ENCODE data around the gene MRPS27. TPM values are rescaled to one million over a fixed set of nuclear protein-coding genes. Genes with fewer than 3 reads are reported as not detected.
A peak's percentile ranks its signal among the peaks of the same experiment; 100 is the strongest.
"Not testable (repeated sequence)": the region's sequence is repeated elsewhere in the genome, so short reads cannot be mapped to it uniquely, and the experiment has no call there.

MRPS27 gene
- total RNA-seq, 2 donors from 2014 or later = 40.1 to 59.0 TPM

- TF ChIP-seq, protein P1, sequence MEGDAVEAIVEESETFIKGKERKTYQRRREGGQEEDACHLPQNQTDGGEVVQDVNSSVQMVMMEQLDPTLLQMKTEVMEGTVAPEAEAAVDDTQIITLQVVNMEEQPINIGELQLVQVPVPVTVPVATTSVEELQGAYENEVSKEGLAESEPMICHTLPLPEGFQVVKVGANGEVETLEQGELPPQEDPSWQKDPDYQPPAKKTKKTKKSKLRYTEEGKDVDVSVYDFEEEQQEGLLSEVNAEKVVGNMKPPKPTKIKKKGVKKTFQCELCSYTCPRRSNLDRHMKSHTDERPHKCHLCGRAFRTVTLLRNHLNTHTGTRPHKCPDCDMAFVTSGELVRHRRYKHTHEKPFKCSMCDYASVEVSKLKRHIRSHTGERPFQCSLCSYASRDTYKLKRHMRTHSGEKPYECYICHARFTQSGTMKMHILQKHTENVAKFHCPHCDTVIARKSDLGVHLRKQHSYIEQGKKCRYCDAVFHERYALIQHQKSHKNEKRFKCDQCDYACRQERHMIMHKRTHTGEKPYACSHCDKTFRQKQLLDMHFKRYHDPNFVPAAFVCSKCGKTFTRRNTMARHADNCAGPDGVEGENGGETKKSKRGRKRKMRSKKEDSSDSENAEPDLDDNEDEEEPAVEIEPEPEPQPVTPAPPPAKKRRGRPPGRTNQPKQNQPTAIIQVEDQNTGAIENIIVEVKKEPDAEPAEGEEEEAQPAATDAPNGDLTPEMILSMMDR (IDR thresholded peaks at IDR 0.05) = no peak
- Histone ChIP-seq H3K9me3 (no peaks in the 10 kb centered on the region), H3K36me3 (peaks cover 5% of the 10 kb centered on the region), H3K4me1 (peaks cover 0 to 35% of the 10 kb centered on the region in 2 donors), H3K4me3 (peak overlapping the region in 1 of 2 donors; percentile 25), H3K27ac (peak overlapping the region; percentile 65 to 71), H3K27me3 (no peaks in the 10 kb centered on the region)
- peak; percentile 87 for DNase-seq (ENCODE audit: low spot score)
Measured at GRCh38 chr5:72179028-72179815, 140.8 kb downstream of the MRPS27 start.

GRCh38 chr5:72177538-72177937, 142.5 kb downstream of the MRPS27 start:
- no peak overlapping the region for H3K4me3 ChIP-seq
- no peaks in the 10 kb centered on the region for H3K36me3 ChIP-seq
- no peak for DNase-seq (ENCODE audit: low spot score)
- peaks cover 0 to 24% of the 10 kb centered on the region in 2 donors for H3K4me1 ChIP-seq
- no peaks in the 10 kb centered on the region for H3K27me3 ChIP-seq
- H3K9me3 ChIP-seq = no peaks in the 10 kb centered on the region
- H3K27ac ChIP-seq = no peak overlapping the region
- TF ChIP-seq, protein P1 (IDR thresholded peaks at IDR 0.05) = no peak

DNA sequence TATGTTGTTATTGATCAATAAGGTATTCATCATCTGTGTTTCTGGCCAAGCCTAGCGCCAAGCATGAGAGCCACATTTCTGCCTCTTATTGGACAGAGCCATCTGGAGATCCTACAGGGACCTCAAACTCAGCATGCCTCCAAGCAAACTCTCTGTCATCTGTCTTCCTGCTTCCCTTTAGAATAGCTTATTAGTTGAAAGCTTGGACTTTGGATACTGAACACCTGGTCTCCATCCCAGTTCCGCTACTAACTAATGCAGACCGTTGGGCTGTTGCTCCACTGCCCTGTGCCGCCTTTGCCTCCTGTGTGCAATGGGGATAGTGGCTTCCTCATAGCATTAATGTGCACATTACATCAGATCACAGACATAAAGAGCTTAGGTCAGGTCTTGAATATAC, 147.3 kb downstream of the MRPS27 start:
- H3K9me3 ChIP-seq = no peaks in the 10 kb centered on the region
- no peak overlapping the region for H3K4me3 ChIP-seq
- DNase-seq (ENCODE audit: low spot score) = no peak
- H3K27ac ChIP-seq = peak overlapping the region; percentile 71 to 74
- TF ChIP-seq, protein P1 (IDR thresholded peaks at IDR 0.05) = no peak
- no peaks in the 10 kb centered on the region for H3K36me3 ChIP-seq
- peaks cover 0 to 19% of the 10 kb centered on the region in 2 donors for H3K4me1 ChIP-seq
- no peaks in the 10 kb centered on the region for H3K27me3 ChIP-seq

- H3K4me1 ChIP-seq = peaks cover 0 to 29% of the 10 kb centered on the region in 2 donors
- no peak for DNase-seq (ENCODE audit: low spot score)
- H3K27ac ChIP-seq = peak overlapping the region; percentile 71 to 74
- H3K4me3 ChIP-seq = no peak overlapping the region
- no peaks in the 10 kb centered on the region for H3K27me3 ChIP-seq
- TF ChIP-seq, protein P1 (IDR thresholded peaks at IDR 0.05) = no peak
- H3K9me3 ChIP-seq = no peaks in the 10 kb centered on the region
- no peaks in the 10 kb centered on the region for H3K36me3 ChIP-seq
Measured at GRCh38 chr5:72171667-72172066, 148.4 kb downstream of the MRPS27 start.

DNA sequence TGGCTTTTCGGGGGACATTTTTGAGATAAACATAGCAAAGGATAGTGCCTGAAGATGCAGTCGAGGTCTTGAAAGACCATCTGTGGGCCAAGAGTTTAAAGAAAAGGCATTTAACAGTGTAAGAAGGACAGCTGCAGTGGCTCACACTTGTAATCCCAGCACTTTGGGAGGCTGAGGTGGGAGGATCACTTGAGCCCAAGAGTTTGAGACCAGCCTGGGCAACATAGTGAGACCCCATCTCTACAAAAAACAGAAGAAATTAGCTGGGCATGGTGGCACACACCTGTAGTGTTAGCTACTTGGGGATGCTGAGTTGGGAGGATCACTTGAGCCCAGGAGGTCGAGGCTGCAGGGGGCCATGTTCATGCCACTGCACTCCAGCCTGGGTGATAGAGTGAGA, 148.9 kb downstream of the MRPS27 start:
- peak overlapping the region; percentile 71 to 74 for H3K27ac ChIP-seq
- H3K9me3 ChIP-seq; H3K4me3 ChIP-seq; DNase-seq (ENCODE audit: low spot score); H3K36me3 ChIP-seq; H3K27me3 ChIP-seq: not testable (repeated sequence)
- peaks cover 0 to 34% of the 10 kb centered on the region in 2 donors for H3K4me1 ChIP-seq

GRCh38 chr5:72170101-72170500, 149.9 kb downstream of the MRPS27 start:
- Histone ChIP-seq H3K4me1 (peaks cover 0 to 45% of the 10 kb centered on the region in 2 donors), H3K36me3 (no peaks in the 10 kb centered on the region), H3K9me3 (no peaks in the 10 kb centered on the region), H3K4me3 (no peak overlapping the region), H3K27me3 (no peaks in the 10 kb centered on the region), H3K27ac (peak overlapping the region in 1 of 2 donors; percentile 71)
- TF ChIP-seq, protein P1 (IDR thresholded peaks at IDR 0.05) = no peak
- DNase-seq (ENCODE audit: low spot score) = no peak

Small RNA genes within 50 kb of the gene (microRNA-seq; reads per million reads assigned to microRNA genes)
- 0 to 0.71 reads per million in 2 donors for gene MIR4803 (ENCODE audit: borderline number of aligned reads in 2 of 2, borderline replicate concordance in 1 of 2)

Other genes with a start within 250 kb of the MRPS27 start
- 100 to 1,000 TPM; 203 to 558 TPM for gene MAP1B, start 212.8 kb downstream of the MRPS27 start, total RNA-seq
- 1 to 10 TPM; 5.1 to 9.2 TPM for gene PTCD2, start 133 bp upstream of the MRPS27 start, total RNA-seq
- 1 to 10 TPM; 4.4 to 9.0 TPM for gene ZNF366, start 187.2 kb upstream of the MRPS27 start, total RNA-seq

All from right atrium auricular region (tissue), 2 donors.